ENCODE data around the gene OR10Z1.

- TF ChIP-seq CTCF (IDR thresholded peaks at IDR 0.05) = no peak
- no peak for TF ChIP-seq EZH2 (IDR thresholded peaks at IDR 0.05)
Measured at GRCh38 chr1:158654086-158654485, 49.0 kb downstream of the OR10Z1 start.
